Mesenchymal stem cell (in vitro differentiated cells and primary cell): Measurements from ENCODE around the gene ABCA4.

ENCODE experiments used
- DNase-seq: peaks from one replicate; pipeline ENCODE4 v3.0.0-alpha.2; 2013
- H2AFZ ChIP-seq: one replicate; pipeline ENCODE4 v1.6.1; 2013; ENCODE audit warnings: low read depth, mild to moderate bottlenecking, control low read depth, inconsistent platforms, low read length, moderate library complexity
- H2AK5ac ChIP-seq: 2 replicates; pipeline ENCODE4 v1.6.1; 2013; ENCODE audit warnings: low read length, moderate library complexity, mild to moderate bottlenecking, inconsistent platforms; ENCODE audit not compliant: severe bottlenecking
- H2BK120ac ChIP-seq: one replicate; pipeline ENCODE4 v1.6.1; 2013; ENCODE audit warnings: low read depth, mild to moderate bottlenecking, inconsistent platforms, low read length, moderate library complexity
- H2BK12ac ChIP-seq, 2 experiments: one replicate each; pipeline ENCODE4 v1.6.1; 2013; ENCODE audit warnings: inconsistent platforms in 2 of 2, low read length in 2 of 2, mild to moderate bottlenecking in 2 of 2, moderate library complexity in 2 of 2, control low read depth in 1 of 2
- H2BK15ac ChIP-seq: one replicate; pipeline ENCODE4 v1.6.1; 2013; ENCODE audit warnings: mild to moderate bottlenecking, low read depth, inconsistent platforms; ENCODE audit not compliant: poor library complexity, severe bottlenecking
- H2BK5ac ChIP-seq: 2 replicates; pipeline ENCODE4 v1.6.1; 2013; ENCODE audit warnings: low read depth, mild to moderate bottlenecking, low read length, control low read depth, inconsistent platforms; ENCODE audit not compliant: poor library complexity, severe bottlenecking
- H3K14ac ChIP-seq, 2 experiments: one replicate each; pipeline ENCODE4 v1.6.1; 2013; ENCODE audit warnings: inconsistent platforms in 2 of 2, low read length in 2 of 2, control low read depth in 1 of 2, mild to moderate bottlenecking in 1 of 2, moderate library complexity in 1 of 2
- H3K18ac ChIP-seq, 2 experiments: one replicate each; pipeline ENCODE4 v1.6.1; 2013; ENCODE audit warnings: inconsistent platforms in 2 of 2, low read length in 2 of 2, control low read depth in 1 of 2, low read depth in 1 of 2, mild to moderate bottlenecking in 1 of 2
- H3K23ac ChIP-seq, 2 experiments: one replicate each; pipeline ENCODE4 v1.6.1; 2013; ENCODE audit warnings: inconsistent platforms in 2 of 2, low read length in 2 of 2, mild to moderate bottlenecking in 2 of 2, moderate library complexity in 2 of 2, control low read depth in 1 of 2
- H3K27ac ChIP-seq: 2 replicates; pipeline ENCODE4 v1.5.1; 2013; ENCODE audit warnings: mild to moderate bottlenecking, moderate library complexity, low read length, control low read depth, inconsistent platforms; ENCODE audit not compliant: poor library complexity, severe bottlenecking
- H3K27me3 ChIP-seq, 2 experiments: 2 replicates each; pipeline versions ENCODE4 v1.6.1 to v1.7.0; 2013; ENCODE audit warnings: low read length in 2 of 2, mild to moderate bottlenecking in 2 of 2, moderate library complexity in 2 of 2, control low read depth in 1 of 2, inconsistent platforms in 1 of 2; ENCODE audit not compliant: control insufficient read depth in 1 of 2, insufficient read depth in 1 of 2
- H3K36me3 ChIP-seq, 2 experiments: 2 replicates each; pipeline versions ENCODE4 v1.6.1 to v1.7.0; 2013; ENCODE audit warnings: low read length in 2 of 2, control low read depth in 1 of 2, inconsistent platforms in 1 of 2, low read depth in 1 of 2, mild to moderate bottlenecking in 1 of 2; ENCODE audit not compliant: insufficient read depth in 2 of 2, control insufficient read depth in 1 of 2
- H3K4ac ChIP-seq, 2 experiments: one replicate each; pipeline ENCODE4 v1.6.1; 2013; ENCODE audit warnings: inconsistent platforms in 2 of 2, low read length in 2 of 2, mild to moderate bottlenecking in 2 of 2, moderate library complexity in 2 of 2, control low read depth in 1 of 2, low read depth in 1 of 2
- H3K4me1 ChIP-seq: 2 replicates; pipeline ENCODE4 v1.6.1; 2013; ENCODE audit warnings: low read depth, low read length, control low read depth; ENCODE audit not compliant: control insufficient read depth, insufficient read depth
- H3K4me2 ChIP-seq: 2 replicates; pipeline ENCODE4 v1.6.1; 2013; ENCODE audit warnings: low read length, mild to moderate bottlenecking, inconsistent platforms; ENCODE audit not compliant: poor library complexity, severe bottlenecking
- H3K4me3 ChIP-seq, 2 experiments: 2 replicates each; pipeline versions ENCODE4 v1.5.1 to v1.7.0; 2013; ENCODE audit warnings: low read length in 2 of 2, mild to moderate bottlenecking in 2 of 2, control low read depth in 1 of 2, low read depth in 1 of 2; ENCODE audit not compliant: insufficient read depth in 1 of 2
- H3K79me1 ChIP-seq: replicated peaks from 2 replicates; pipeline ENCODE4 v1.6.1; 2013; ENCODE audit warnings: mild to moderate bottlenecking, control low read depth, low read length, inconsistent platforms; ENCODE audit not compliant: poor library complexity, severe bottlenecking
- H3K9ac ChIP-seq: 2 replicates; pipeline ENCODE4 v1.7.0; 2013; ENCODE audit warnings: mild to moderate bottlenecking, low read length, moderate library complexity
- H3K9me3 ChIP-seq: 2 replicates; pipeline ENCODE4 v1.7.0; 2013; ENCODE audit warnings: mild to moderate bottlenecking, low read length; ENCODE audit not compliant: control insufficient read depth
- H4K8ac ChIP-seq: one replicate; pipeline ENCODE4 v1.6.1; 2013; ENCODE audit warnings: inconsistent platforms, mild to moderate bottlenecking, low read length, moderate library complexity
- H4K91ac ChIP-seq: one replicate; pipeline ENCODE4 v1.6.1; 2013; ENCODE audit warnings: mild to moderate bottlenecking, low read length, inconsistent platforms
- WGBS: methylation state at CpG from one replicate; pipeline ENCODE4 v1.1.7; 2013; ENCODE audit warnings: mixed read lengths; 5-methylcytosine and 5-hydroxymethylcytosine counted together

Gene ABCA4

GRCh38 chr1:94029130-94029993, 91.6 kb downstream of the ABCA4 start:
- WGBS, result 91% methylated on average over 6 of the region's 6 CpGs

GRCh38 chr1:94027721-94028515, 93.0 kb downstream of the ABCA4 start:
- H2AK5ac ChIP-seq, result no peak overlapping the region
- peak overlapping the region in 1 of 2 experiments; percentile 38 for H2BK12ac ChIP-seq
- H3K27me3 ChIP-seq, result no peaks in the 10 kb centered on the region
- no peak overlapping the region for H3K14ac ChIP-seq
- H2BK15ac ChIP-seq, result no peak overlapping the region
- no peak overlapping the region for H3K23ac ChIP-seq
- H2BK5ac ChIP-seq, result no peak overlapping the region
- no peak overlapping the region for H3K4ac ChIP-seq
- H3K79me1 ChIP-seq, result peaks cover 11% of the 10 kb centered on the region
- no peak overlapping the region for H4K8ac ChIP-seq
- no peak overlapping the region for H2AFZ ChIP-seq
- no peak overlapping the region for H3K18ac ChIP-seq
- H2BK120ac ChIP-seq, result no peak overlapping the region
- no peak overlapping the region for H3K27ac ChIP-seq
- no peaks in the 10 kb centered on the region for H3K36me3 ChIP-seq
- H3K4me1 ChIP-seq, result peaks cover 4% of the 10 kb centered on the region
- no peak for DNase-seq
- H3K9ac ChIP-seq, result no peak overlapping the region
- no peaks in the 10 kb centered on the region for H3K9me3 ChIP-seq
- WGBS, result 92% methylated on average over 5 of the region's 5 CpGs
- H4K91ac ChIP-seq, result no peak overlapping the region
- H3K4me2 ChIP-seq, result no peak overlapping the region
- H3K4me3 ChIP-seq, result no peak overlapping the region

More at GRCh38 chr1:94029130-94029993, 91.6 kb downstream of the ABCA4 start:
- no peak overlapping the region for H3K4me2 ChIP-seq
- no peak overlapping the region for H3K14ac ChIP-seq
- no peak overlapping the region for H2BK120ac ChIP-seq
- no peaks in the 10 kb centered on the region for H3K27me3 ChIP-seq
- peak overlapping the region in 1 of 2 experiments; percentile 66 for H2BK12ac ChIP-seq
- H3K36me3 ChIP-seq, result no peaks in the 10 kb centered on the region
- no peak overlapping the region for H3K27ac ChIP-seq
- no peak overlapping the region for H3K23ac ChIP-seq
- H3K79me1 ChIP-seq, result peaks cover 11% of the 10 kb centered on the region
- H3K4ac ChIP-seq, result no peak overlapping the region
- H3K9ac ChIP-seq, result no peak overlapping the region
- H2AFZ ChIP-seq, result no peak overlapping the region
- no peaks in the 10 kb centered on the region for H3K9me3 ChIP-seq
- no peak overlapping the region for H3K4me3 ChIP-seq
- H2BK5ac ChIP-seq, result no peak overlapping the region
- H4K8ac ChIP-seq, result no peak overlapping the region
- H3K18ac ChIP-seq, result no peak overlapping the region
- no peak overlapping the region for H2AK5ac ChIP-seq
- H3K4me1 ChIP-seq, result peaks cover 4% of the 10 kb centered on the region
- no peak for DNase-seq
- no peak overlapping the region for H2BK15ac ChIP-seq
- peak overlapping the region; percentile 16 for H4K91ac ChIP-seq

- H3K4me1 ChIP-seq, result peaks cover 14% of the 10 kb centered on the region
- 96% methylated on average over 9 of the region's 10 CpGs for WGBS
- H3K36me3 ChIP-seq, result no peaks in the 10 kb centered on the region
- no peak overlapping the region for H3K9ac ChIP-seq
- no peak overlapping the region for H4K8ac ChIP-seq
- peaks cover 11% of the 10 kb centered on the region for H3K79me1 ChIP-seq
- H2BK5ac ChIP-seq, result no peak overlapping the region
- H3K9me3 ChIP-seq, result no peaks in the 10 kb centered on the region
- H2AK5ac ChIP-seq, result no peak overlapping the region
- no peak overlapping the region for H3K4me3 ChIP-seq
- H2AFZ ChIP-seq, result no peak overlapping the region
- DNase-seq, result no peak
- no peak overlapping the region for H3K4me2 ChIP-seq
- peak overlapping the region in 1 of 2 experiments; percentile 82 for H2BK12ac ChIP-seq
- H3K23ac ChIP-seq, result no peak overlapping the region
- H3K18ac ChIP-seq, result peak overlapping the region in 1 of 2 experiments; percentile 28
- H2BK15ac ChIP-seq, result no peak overlapping the region
- no peak overlapping the region for H3K27ac ChIP-seq
- no peaks in the 10 kb centered on the region for H3K27me3 ChIP-seq
- H3K4ac ChIP-seq, result peak overlapping the region in 1 of 2 experiments; percentile 17
- H2BK120ac ChIP-seq, result no peak overlapping the region
- H4K91ac ChIP-seq, result no peak overlapping the region
- no peak overlapping the region for H3K14ac ChIP-seq
These were observed 94.1 kb downstream of the ABCA4 start for GRCh38 chr1:94026619-94027380.
